NCI-H774 (cell line): ENCODE data around the gene BCOR.
A peak's percentile ranks its signal among the peaks of the same experiment; 100 is the strongest.

Source experiments
- DNase-seq: peaks from one replicate; lab custom pipeline; 2025; lab: John Stamatoyannopoulos, UW

The BCOR gene

GRCh38 chrX:40097504-40098263 is at the start of gene BCOR:
Gene BCOR (minus strand): TSS chrX:40097958. CDS start chrX:40077929, 20,029 bp downstream.
- DNase-seq, result peak; percentile 38

GRCh38 chrX:40147126-40147952 is 49.6 kb upstream of the BCOR start:
- no peak for DNase-seq

GRCh38 chrX:40146262-40147125 is 48.7 kb upstream of the BCOR start:
- peak; percentile 17 for DNase-seq

- DNase-seq, result no peak
Measured at GRCh38 chrX:40145923-40146261, 48.1 kb upstream of the BCOR start.

GRCh38 chrX:40145001-40145922 is 47.5 kb upstream of the BCOR start:
- no peak for DNase-seq

GRCh38 chrX:40144576-40144975 is 46.8 kb upstream of the BCOR start:
- DNase-seq, result no peak

- no peak for DNase-seq
Measured at GRCh38 chrX:40143987-40144386, 46.2 kb upstream of the BCOR start.

- DNase-seq, result no peak
Measured at GRCh38 chrX:40143001-40143400, 45.2 kb upstream of the BCOR start.

- DNase-seq, result no peak
Measured at GRCh38 chrX:40142417-40142816, 44.7 kb upstream of the BCOR start.

GRCh38 chrX:40140706-40141499 is 43.1 kb upstream of the BCOR start:
- no peak for DNase-seq

GRCh38 chrX:40132751-40133150 is 35.0 kb upstream of the BCOR start:
- DNase-seq, result no peak

GRCh38 chrX:40131654-40132337 is 34.0 kb upstream of the BCOR start:
- no peak for DNase-seq

- no peak for DNase-seq
Measured at GRCh38 chrX:40130207-40130606, 32.4 kb upstream of the BCOR start.

- no peak for DNase-seq
Measured at GRCh38 chrX:40127052-40127451, 29.3 kb upstream of the BCOR start.

GRCh38 chrX:40122487-40122886 is 24.7 kb upstream of the BCOR start:
- DNase-seq, result no peak

- no peak for DNase-seq
Measured at GRCh38 chrX:40121618-40122017, 23.9 kb upstream of the BCOR start.

GRCh38 chrX:40120838-40121580 is 23.3 kb upstream of the BCOR start:
- no peak for DNase-seq

GRCh38 chrX:40117715-40118285 is 20.0 kb upstream of the BCOR start:
- no peak for DNase-seq

GRCh38 chrX:40116925-40117324 is 19.2 kb upstream of the BCOR start:
- no peak for DNase-seq
